Posterior vena cava (tissue), 2 donors: ENCODE data around the gene GUCY2C. TPM values are rescaled to one million over a fixed set of nuclear protein-coding genes. Genes with fewer than 3 reads are reported as not detected.
"Not testable (repeated sequence)": the region's sequence is repeated elsewhere in the genome, so short reads cannot be mapped to it uniquely, and the experiment has no call there.

Source experiments
- DNase-seq: peaks from one replicate; pipeline ENCODE4 v3.0.0-alpha.2; 2020; ENCODE audit warnings: low spot score
- intact Hi-C, 2 donors: fragments of 100-400 bp; cut with DNase I; formaldehyde crosslinking; loops; one replicate each; pipeline versions ENCODE4 v1.14.1 to v1.14.2; 2022 to 2023
- total RNA-seq, 2 donors: library from RNA; stranded (reverse); fragmentation: NEBNext Ultra II Directional; extraction: Animal tissue kit (Norgen Biotek cat#: 25700); gene quantifications; one replicate each; pipeline ENCODE4 v1.2.1, GENCODE V29; 2021
- donor health status: DM: yes; HTN: yes; CAD: no.
- donor health status: DM: yes; HTN: yes; CAD: no.

Gene GUCY2C
- total RNA-seq, 2 donors from 2014 or later: 0.10 TPM; not detected in 1

- intact Hi-C loops: no loop called here
- no peak for DNase-seq
Measured at GRCh38 chr12:14689996-14690395, 6.4 kb downstream of the GUCY2C start.

- DNase-seq: no peak
- intact Hi-C loops: no loop called here
Measured at GRCh38 chr12:14689144-14689543, 7.3 kb downstream of the GUCY2C start.

GRCh38 chr12:14682231-14682630 lies 14.2 kb downstream of the GUCY2C start:
- DNase-seq, intact Hi-C loops: not testable (repeated sequence)

- DNase-seq: no peak
- intact Hi-C loops: no loop called here
Measured at GRCh38 chr12:14681625-14682024, 14.8 kb downstream of the GUCY2C start.

- no peak for DNase-seq
- intact Hi-C loops: no loop called here
Measured at GRCh38 chr12:14681190-14681589, 15.2 kb downstream of the GUCY2C start.

- intact Hi-C loops: no loop called here
- DNase-seq: no peak
Measured at GRCh38 chr12:14678547-14679150, 17.8 kb downstream of the GUCY2C start.

- DNase-seq: no peak
Measured at GRCh38 chr12:14668591-14668990, 27.8 kb downstream of the GUCY2C start.

GRCh38 chr12:14665354-14666348 lies 30.7 kb downstream of the GUCY2C start:
- no peak for DNase-seq
- intact Hi-C loops: no loop called here

More at GRCh38 chr12:14668591-14668990, 27.8 kb downstream of the GUCY2C start:
- intact Hi-C loops: no loop called here

- intact Hi-C loops: loop anchor here (1.0 kb wide), 2 partner anchors 8 to 34 kb away; no protein-coding TSS in a partner anchor
Measured at GRCh38 chr12:14664434-14665023, 31.9 kb downstream of the GUCY2C start.

GRCh38 chr12:14663002-14663401 lies 33.4 kb downstream of the GUCY2C start:
- intact Hi-C loops: no loop called here
- DNase-seq: no peak

More at GRCh38 chr12:14664434-14665023, 31.9 kb downstream of the GUCY2C start:
- DNase-seq: no peak

- intact Hi-C loops: loop anchor here in 1 of 2 donors (1.0 kb wide), 1 partner anchor 7 kb away; no protein-coding TSS in a partner anchor
- no peak for DNase-seq
Measured at GRCh38 chr12:14656846-14657245, 39.6 kb downstream of the GUCY2C start.

- intact Hi-C loops: no loop called here
- DNase-seq: no peak
Measured at GRCh38 chr12:14655284-14655683, 41.1 kb downstream of the GUCY2C start.

- DNase-seq: no peak
- intact Hi-C loops: no loop called here
Measured at GRCh38 chr12:14654842-14655241, 41.6 kb downstream of the GUCY2C start.

- intact Hi-C loops: no loop called here
- no peak for DNase-seq
Measured at GRCh38 chr12:14654416-14654815, 42.0 kb downstream of the GUCY2C start.

GRCh38 chr12:14652483-14652882 lies 43.9 kb downstream of the GUCY2C start:
- no peak for DNase-seq
- intact Hi-C loops: no loop called here

GRCh38 chr12:14651371-14651770 lies 45.0 kb downstream of the GUCY2C start:
- DNase-seq: no peak
- intact Hi-C loops: no loop called here

- intact Hi-C loops: no loop called here
- no peak for DNase-seq
Measured at GRCh38 chr12:14650789-14651188, 45.6 kb downstream of the GUCY2C start.

GRCh38 chr12:14647028-14647750 lies 49.2 kb downstream of the GUCY2C start:
- DNase-seq: no peak
- intact Hi-C loops: no loop called here

GRCh38 chr12:14643251-14643650 lies 53.1 kb downstream of the GUCY2C start:
- DNase-seq: no peak
- intact Hi-C loops: no loop called here
